Kidney tubule cell (primary cell): ENCODE data around the gene ARL14EP.
A peak's percentile ranks its signal among the peaks of the same experiment; 100 is the strongest.

Experiments
- DNase-seq: peaks from one replicate; pipeline ENCODE4 v3.0.0-alpha.2; 2018; ENCODE audit warnings: low spot score

Gene ARL14EP

GRCh38 chr11:30328681-30329080 is 5.8 kb downstream of the ARL14EP start:
- no peak for DNase-seq

GRCh38 chr11:30329150-30329940 is 6.4 kb downstream of the ARL14EP start:
- DNase-seq = no peak

GRCh38 chr11:30333405-30333804 is 10.5 kb downstream of the ARL14EP start:
- peak; percentile 26 for DNase-seq

- DNase-seq = no peak
Measured at GRCh38 chr11:30342736-30343166, 19.8 kb downstream of the ARL14EP start.

GRCh38 chr11:30344085-30344484 is 21.2 kb downstream of the ARL14EP start:
- DNase-seq = no peak

GRCh38 chr11:30345644-30346043 is 22.7 kb downstream of the ARL14EP start:
- no peak for DNase-seq

GRCh38 chr11:30346068-30346688 is 23.3 kb downstream of the ARL14EP start:
- DNase-seq = peak; percentile 60

GRCh38 chr11:30348035-30348434 is 25.1 kb downstream of the ARL14EP start:
- DNase-seq = no peak

GRCh38 chr11:30349885-30350284 is 27.0 kb downstream of the ARL14EP start:
- DNase-seq = no peak

GRCh38 chr11:30350384-30350783 is 27.5 kb downstream of the ARL14EP start:
- DNase-seq = no peak

- DNase-seq = no peak
Measured at GRCh38 chr11:30351061-30351460, 28.2 kb downstream of the ARL14EP start.

GRCh38 chr11:30356391-30356790 is 33.5 kb downstream of the ARL14EP start:
- no peak for DNase-seq

GRCh38 chr11:30357872-30358271 is 35.0 kb downstream of the ARL14EP start:
- no peak for DNase-seq

GRCh38 chr11:30358536-30358935 is 35.6 kb downstream of the ARL14EP start:
- DNase-seq = no peak

- no peak for DNase-seq
Measured at GRCh38 chr11:30360741-30361140, 37.8 kb downstream of the ARL14EP start.

GRCh38 chr11:30364139-30364836 is 41.4 kb downstream of the ARL14EP start:
- no peak for DNase-seq

GRCh38 chr11:30364837-30365482 is 42.1 kb downstream of the ARL14EP start:
- DNase-seq = no peak

- no peak for DNase-seq
Measured at GRCh38 chr11:30365793-30366517, 43.1 kb downstream of the ARL14EP start.

- no peak for DNase-seq
Measured at GRCh38 chr11:30368394-30368793, 45.5 kb downstream of the ARL14EP start.

GRCh38 chr11:30370164-30370563 is 47.3 kb downstream of the ARL14EP start:
- DNase-seq = no peak

GRCh38 chr11:30377347-30377746 is 54.4 kb downstream of the ARL14EP start:
- no peak for DNase-seq

GRCh38 chr11:30380846-30381245 is 57.9 kb downstream of the ARL14EP start:
- no peak for DNase-seq
